Mesendoderm (in vitro differentiated cells): ENCODE results near the gene XRCC1.

ENCODE experiments used
- DNase-seq: peaks from one replicate; pipeline ENCODE4 v3.0.0; 2013
- H2AK5ac ChIP-seq: 2 replicates; pipeline ENCODE4 v1.6.1; 2013; ENCODE audit warnings: low read length, inconsistent platforms
- H2BK120ac ChIP-seq: 2 replicates; pipeline ENCODE4 v1.6.1; 2013; ENCODE audit warnings: low read depth, mild to moderate bottlenecking, low read length, moderate library complexity, mixed read lengths
- H2BK15ac ChIP-seq: replicated peaks from 2 replicates; pipeline ENCODE4 v1.6.1; 2013; ENCODE audit warnings: low read depth, mild to moderate bottlenecking, moderate library complexity
- H2BK5ac ChIP-seq: 2 replicates; pipeline ENCODE4 v1.6.1; 2013; ENCODE audit warnings: low read length, inconsistent platforms
- H3K18ac ChIP-seq: 2 replicates; pipeline ENCODE4 v1.6.1; 2013; ENCODE audit warnings: mild to moderate bottlenecking, low read length, mixed read lengths
- H3K23ac ChIP-seq: one replicate; pipeline ENCODE4 v1.6.1; 2013; ENCODE audit warnings: low read length
- H3K27ac ChIP-seq: 2 replicates; pipeline ENCODE4 v1.5.1; 2013; ENCODE audit warnings: low read depth, mild to moderate bottlenecking, inconsistent platforms, low read length, moderate library complexity
- H3K27me3 ChIP-seq: 2 replicates; pipeline ENCODE4 v1.6.1; 2013; ENCODE audit warnings: low read length, control low read depth, mild to moderate bottlenecking, inconsistent platforms; ENCODE audit not compliant: insufficient read depth, poor library complexity
- H3K36me3 ChIP-seq: 2 replicates; pipeline ENCODE4 v1.6.1; 2013; ENCODE audit warnings: low read length, inconsistent platforms; ENCODE audit not compliant: control insufficient read depth, insufficient read depth
- H3K4ac ChIP-seq: one replicate; pipeline ENCODE4 v1.6.1; 2013; ENCODE audit warnings: low read depth, mild to moderate bottlenecking, low read length, moderate library complexity
- H3K4me1 ChIP-seq: 2 replicates; pipeline ENCODE4 v1.6.1; 2013; ENCODE audit warnings: low read depth, low read length, inconsistent platforms; ENCODE audit not compliant: control insufficient read depth
- H3K4me2 ChIP-seq: 2 replicates; pipeline ENCODE4 v1.6.1; 2013; ENCODE audit warnings: low read length
- H3K4me3 ChIP-seq: 2 replicates; pipeline ENCODE4 v1.5.1; 2013; ENCODE audit warnings: mild to moderate bottlenecking, low read length
- H3K56ac ChIP-seq: one replicate; pipeline ENCODE4 v1.6.1; 2013; ENCODE audit warnings: low read length
- H3K79me1 ChIP-seq: 2 replicates; pipeline ENCODE4 v1.6.1; 2013; ENCODE audit warnings: low read length, inconsistent platforms
- H3K79me2 ChIP-seq: 2 replicates; pipeline ENCODE4 v1.6.1; 2013; ENCODE audit warnings: mild to moderate bottlenecking, low read length; ENCODE audit not compliant: control insufficient read depth, insufficient read depth
- H3K9ac ChIP-seq: 2 replicates; pipeline ENCODE4 v1.6.1; 2013; ENCODE audit warnings: low read length, inconsistent platforms
- H4K5ac ChIP-seq: one replicate; pipeline ENCODE4 v1.6.1; 2013; ENCODE audit warnings: low read length
- H4K8ac ChIP-seq: one replicate; pipeline ENCODE4 v1.6.1; 2013; ENCODE audit warnings: low read depth, mild to moderate bottlenecking, control low read depth, low read length, moderate library complexity
- WGBS: extraction: QIAGEN DNeasy Blood & Tissue Kit; methylation state at CpG from one replicate; pipeline ENCODE4 v1.1.7; 2013; ENCODE audit warnings: low lambda C conversion rate, missing lambda C conversion rate; ENCODE audit not compliant: insufficient coverage; ENCODE audit errors: extremely low coverage; 5-methylcytosine and 5-hydroxymethylcytosine counted together

Gene XRCC1

DNA sequence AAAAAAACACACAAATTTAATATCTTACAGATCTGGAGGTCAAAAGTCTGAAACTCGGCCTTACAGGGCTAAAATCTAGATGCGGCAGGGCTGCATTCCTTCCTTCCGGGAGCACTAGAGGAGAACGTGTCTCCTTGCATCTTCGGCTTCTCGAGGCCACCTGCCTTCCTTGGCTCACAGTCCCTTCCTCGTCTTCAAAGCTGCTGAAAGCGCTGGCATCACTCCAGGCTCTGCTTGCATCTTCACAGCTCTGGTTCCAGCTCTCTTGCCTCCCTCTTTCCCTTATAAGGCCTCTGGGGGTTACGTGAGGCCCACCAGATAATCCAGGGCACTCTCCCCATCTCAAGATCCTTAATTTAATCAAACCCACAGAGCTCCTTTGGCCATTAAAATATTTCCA is 10.5 kb downstream of the XRCC1 start:
- DNase-seq, result no peak
- H3K79me1 ChIP-seq, result no peaks in the 10 kb centered on the region
- no CpG with 5 or more reads among the region's 9 CpGs for WGBS

DNA sequence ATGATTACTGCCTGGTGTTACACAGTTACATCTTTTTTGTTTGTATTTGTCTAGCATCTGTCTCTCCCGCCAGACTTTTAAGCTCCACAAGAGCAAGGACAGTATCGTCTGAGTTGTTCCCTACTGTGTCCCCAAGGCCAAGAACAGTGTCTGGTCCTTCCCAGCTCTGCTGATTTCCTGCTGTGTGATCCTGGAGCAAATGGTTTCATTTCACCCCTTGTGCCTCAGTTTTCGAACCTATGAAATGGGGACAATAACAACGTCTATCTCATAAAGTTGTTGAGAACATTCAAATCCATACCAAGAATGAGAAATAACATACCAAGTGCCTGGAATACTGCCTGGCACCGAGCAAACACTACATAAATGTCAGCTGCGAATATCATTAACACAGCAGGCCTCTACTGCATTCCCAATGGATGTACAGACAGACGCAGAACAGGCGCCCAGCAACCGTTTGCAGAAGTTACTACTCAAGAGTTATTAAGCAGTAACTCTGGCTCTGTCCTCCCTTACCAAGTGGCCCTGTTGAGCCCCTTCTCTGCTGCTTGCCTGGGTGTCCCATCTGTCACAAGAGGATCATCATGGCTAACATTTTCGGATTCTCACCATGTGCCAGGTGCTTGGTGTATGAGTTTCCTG is 11.4 kb downstream of the XRCC1 start:
- Histone ChIP-seq H3K9ac (no peak overlapping the region), H3K4me3 (no peak overlapping the region), H2AK5ac (no peak overlapping the region), H3K36me3 (peaks cover 1% of the 10 kb centered on the region), H3K56ac (no peak overlapping the region), H3K4ac (no peak overlapping the region), H2BK120ac (no peak overlapping the region), H3K4me2 (no peak overlapping the region), H3K27me3 (no peaks in the 10 kb centered on the region), H2BK5ac (no peak overlapping the region), H4K8ac (no peak overlapping the region), H3K79me2 (no peaks in the 10 kb centered on the region), H3K79me1 (no peaks in the 10 kb centered on the region), H3K4me1 (no peaks in the 10 kb centered on the region), H3K18ac (no peak overlapping the region), H3K27ac (no peak overlapping the region), H2BK15ac (no peak overlapping the region), H3K23ac (no peak overlapping the region), H4K5ac (no peak overlapping the region)
- no peak for DNase-seq
- no CpG with 5 or more reads among the region's 10 CpGs for WGBS

More for the DNA sequence above, 10.5 kb downstream of the XRCC1 start:
- no peak overlapping the region for H4K5ac ChIP-seq
- H3K56ac ChIP-seq, result no peak overlapping the region
- H3K4me2 ChIP-seq, result no peak overlapping the region
- no peaks in the 10 kb centered on the region for H3K4me1 ChIP-seq
- no peak overlapping the region for H2BK120ac ChIP-seq
- H4K8ac ChIP-seq, result no peak overlapping the region
- H3K9ac ChIP-seq, result no peak overlapping the region
- H3K18ac ChIP-seq, result no peak overlapping the region
- no peaks in the 10 kb centered on the region for H3K27me3 ChIP-seq
- H3K36me3 ChIP-seq, result peaks cover 1% of the 10 kb centered on the region
- no peak overlapping the region for H2AK5ac ChIP-seq
- no peak overlapping the region for H2BK15ac ChIP-seq
- no peak overlapping the region for H3K23ac ChIP-seq
- H3K4me3 ChIP-seq, result no peak overlapping the region
- H3K27ac ChIP-seq, result no peak overlapping the region
- H3K4ac ChIP-seq, result no peak overlapping the region
- no peak overlapping the region for H2BK5ac ChIP-seq
- no peaks in the 10 kb centered on the region for H3K79me2 ChIP-seq

DNA sequence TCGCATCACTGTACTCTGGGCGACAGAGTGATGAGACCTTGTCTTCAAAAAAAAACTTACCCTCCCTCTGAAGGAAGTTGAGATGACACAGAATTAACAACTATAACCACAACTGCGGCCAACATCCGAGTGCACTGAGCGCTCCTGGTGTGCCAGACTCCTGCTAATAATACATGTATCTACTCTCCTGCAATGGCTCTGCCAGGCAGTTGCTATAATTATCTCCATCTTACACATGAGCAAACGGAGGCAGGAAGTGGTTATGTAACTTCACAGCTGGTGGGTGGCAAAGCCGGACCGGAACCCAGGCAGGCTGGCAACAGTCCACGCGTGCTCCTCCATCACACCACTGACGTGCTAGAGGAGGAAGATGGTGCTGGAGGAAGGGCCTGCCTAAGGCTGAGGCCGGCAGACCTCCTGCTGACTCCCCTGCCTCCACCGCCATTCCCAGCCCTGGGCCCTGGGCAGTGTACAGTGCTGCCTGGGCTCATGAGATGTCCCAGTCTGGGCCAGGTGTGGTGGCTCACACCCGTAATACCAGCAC is 12.6 kb downstream of the XRCC1 start:
- H2BK120ac ChIP-seq, result no peak overlapping the region
- no peak for DNase-seq
- no peaks in the 10 kb centered on the region for H3K27me3 ChIP-seq

DNA sequence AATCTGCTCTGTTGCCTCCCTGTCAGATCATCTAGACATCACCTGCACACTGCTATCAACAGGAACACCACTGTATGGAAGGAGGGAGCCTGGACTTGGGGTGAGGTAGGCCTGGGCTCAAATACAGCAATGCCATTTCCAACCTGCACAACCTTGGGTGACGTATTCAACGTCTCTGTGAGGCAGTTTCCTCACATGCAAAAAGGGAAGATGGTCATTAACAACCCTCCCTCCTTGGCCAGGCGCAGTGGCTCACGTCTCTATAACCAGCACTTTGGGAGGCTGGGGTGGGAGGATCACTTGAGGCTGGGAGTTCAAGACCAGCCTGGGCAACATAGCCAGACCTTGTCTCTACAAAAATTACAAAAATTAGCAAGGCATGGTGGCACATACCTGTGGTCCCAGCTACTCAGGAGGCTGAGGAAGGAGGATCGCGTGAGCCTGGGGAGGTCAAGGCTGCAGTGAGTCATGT is 13.1 kb downstream of the XRCC1 start:
- Histone ChIP-seq H3K4ac (no peak overlapping the region), H3K27me3 (no peaks in the 10 kb centered on the region), H2AK5ac (no peak overlapping the region), H3K79me1 (no peaks in the 10 kb centered on the region), H3K79me2 (no peaks in the 10 kb centered on the region), H2BK5ac (no peak overlapping the region), H3K23ac (no peak overlapping the region), H4K8ac (no peak overlapping the region), H3K18ac (no peak overlapping the region), H4K5ac (no peak overlapping the region), H3K9ac (no peak overlapping the region), H2BK120ac (no peak overlapping the region), H3K4me1 (no peaks in the 10 kb centered on the region), H3K56ac (no peak overlapping the region), H2BK15ac (no peak overlapping the region), H3K36me3 (peaks cover 1% of the 10 kb centered on the region), H3K27ac (no peak overlapping the region), H3K4me2 (no peak overlapping the region), H3K4me3 (no peak overlapping the region)
- DNase-seq, result no peak
- no CpG with 5 or more reads among the region's 6 CpGs for WGBS

More for the DNA sequence above, 12.6 kb downstream of the XRCC1 start:
- Histone ChIP-seq H3K79me1 (no peaks in the 10 kb centered on the region), H3K79me2 (no peaks in the 10 kb centered on the region), H3K4me1 (no peaks in the 10 kb centered on the region), H3K56ac (no peak overlapping the region), H3K4me2 (no peak overlapping the region), H3K9ac (no peak overlapping the region), H3K27ac (no peak overlapping the region), H2AK5ac (no peak overlapping the region), H3K4me3 (no peak overlapping the region), H3K36me3 (peaks cover 1% of the 10 kb centered on the region), H3K23ac (no peak overlapping the region), H4K5ac (no peak overlapping the region), H3K4ac (no peak overlapping the region), H3K18ac (no peak overlapping the region), H2BK5ac (no peak overlapping the region), H2BK15ac (no peak overlapping the region), H4K8ac (no peak overlapping the region)
- WGBS, result no CpG with 5 or more reads among the region's 14 CpGs

DNA sequence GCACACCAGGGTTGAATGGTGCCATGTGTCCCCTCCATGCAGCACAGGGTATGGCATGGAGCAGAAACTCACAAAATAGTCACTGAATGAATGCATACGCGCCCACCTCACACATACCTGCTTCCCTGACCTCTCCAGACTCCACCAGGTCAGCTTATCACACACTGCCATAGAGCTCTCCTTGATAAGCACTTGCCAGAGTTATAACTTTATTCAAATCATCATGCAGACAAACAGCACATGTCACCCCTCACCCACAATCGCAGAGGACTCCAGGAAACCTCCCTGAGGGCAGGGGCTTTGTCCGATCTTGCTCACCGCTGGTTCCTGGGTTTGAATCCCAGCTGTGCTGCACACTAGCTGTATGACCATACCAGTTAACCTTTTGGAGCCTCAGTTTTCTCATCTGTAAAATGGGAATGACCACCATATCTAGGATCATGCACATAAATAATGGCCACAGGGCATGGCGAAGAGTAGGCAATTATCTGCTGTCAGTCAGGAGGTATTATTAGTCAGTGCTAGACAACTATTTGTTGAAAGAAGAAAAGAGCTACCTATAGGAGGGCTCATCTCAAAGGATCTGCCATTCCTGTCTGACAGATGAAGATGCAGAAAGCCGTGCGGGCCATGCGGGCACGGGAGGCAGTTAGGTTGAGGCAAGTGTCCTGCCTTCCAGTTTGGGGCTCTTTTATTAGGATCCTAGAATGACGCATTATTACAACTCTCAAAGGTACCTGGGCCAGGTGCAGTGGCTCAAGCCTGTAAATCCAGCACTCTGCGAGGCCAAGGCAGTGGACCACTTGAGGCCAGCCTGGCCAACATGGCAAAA is 14.0 kb downstream of the XRCC1 start:
- Histone ChIP-seq H3K4me1 (no peaks in the 10 kb centered on the region), H2AK5ac (no peak overlapping the region), H4K8ac (no peak overlapping the region), H3K56ac (no peak overlapping the region), H3K4ac (no peak overlapping the region), H3K18ac (no peak overlapping the region), H2BK5ac (no peak overlapping the region), H3K79me2 (no peaks in the 10 kb centered on the region), H3K23ac (no peak overlapping the region), H2BK120ac (no peak overlapping the region), H3K9ac (no peak overlapping the region), H3K36me3 (peaks cover 1% of the 10 kb centered on the region), H3K4me3 (no peak overlapping the region), H3K27me3 (no peaks in the 10 kb centered on the region), H3K79me1 (no peaks in the 10 kb centered on the region), H2BK15ac (no peak overlapping the region), H4K5ac (no peak overlapping the region), H3K4me2 (no peak overlapping the region), H3K27ac (no peak overlapping the region)
- DNase-seq, result no peak
- no CpG with 5 or more reads among the region's 12 CpGs for WGBS
